K562 (cell line): ENCODE results near the gene MS4A7. TPM values are rescaled to one million over a fixed set of nuclear protein-coding genes. Genes with fewer than 3 reads are reported as not detected.

Source experiments
- ATAC-seq: fragments of 200-7000 bp; cut with Tn5 transposase; 3 replicates; pipeline ENCODE4 v1.9.1; 2020; ENCODE audit warnings: moderate library complexity
- BruUV-seq: library from RNA; stranded (reverse); fragments of 400-500 nt; replicated peaks from 2 replicates; lab custom pipeline; 2021; lab: Mats Ljungman, UMichigan
- CTCF ChIA-PET: fragments of 300-600 bp; formaldehyde crosslinking; extraction: SDS; loops from one replicate; lab custom pipeline; 2021; ENCODE audit warnings: low intra/inter-chr PET ratio; lab: Yijun Ruan, JAX
- POLR2A ChIA-PET: fragments of 300-600, 350-650 bp; sonication (Branson Sonifier 250); formaldehyde crosslinking; extraction: SDS; loops from one replicate; lab custom pipeline; 2021; ENCODE audit warnings: antibody characterized with exemption, inconsistent platforms; lab: Yijun Ruan, JAX
- DNase-seq, 4 experiments: peaks; one replicate each; pipeline versions ENCODE4 v3.0.0 to v3.0.0-alpha.2; 2011 to 2018; ENCODE audit warnings: low spot score in 3 of 4, mixed read lengths in 3 of 4; ENCODE audit errors: extremely low read depth in 1 of 4
- FAIRE-seq: peaks from 2 replicates; lab custom pipeline; 2011; peaks lifted over from hg19 to GRCh38; lab: Jason Lieb, UNC
- H2AFZ ChIP-seq: 2 replicates; pipeline ENCODE4 v1.6.0; 2011; ENCODE audit warnings: low read depth, low read length, control low read depth, inconsistent platforms
- H3K27ac ChIP-seq: fragments of 200-600 bp; 3 replicates; pipeline ENCODE4 v1.8.0; 2011; ENCODE audit warnings: low read depth, mild to moderate bottlenecking, control low read depth, inconsistent platforms, low read length, moderate library complexity, mixed read lengths; ENCODE audit errors: extremely low read depth
- H3K27me3 ChIP-seq, 2 experiments: fragments of 300-600 bp in 1 of 2; 2 replicates in 1 of 2; 3 replicates in 1 of 2; pipeline versions ENCODE4 v1.6.0 to v1.8.0; 2011; ENCODE audit warnings: inconsistent platforms in 2 of 2, low read length in 2 of 2, mild to moderate bottlenecking in 1 of 2, mixed read lengths in 1 of 2, moderate library complexity in 1 of 2; ENCODE audit not compliant: control insufficient read depth in 2 of 2, insufficient read depth in 2 of 2
- H3K36me3 ChIP-seq: fragments of 300-600 bp; 3 replicates; pipeline ENCODE4 v1.8.0; 2011; ENCODE audit warnings: mild to moderate bottlenecking, low read length, inconsistent platforms; ENCODE audit not compliant: control insufficient read depth, insufficient read depth
- H3K4me1 ChIP-seq, 2 experiments: fragments of 200-600 bp in 1 of 2; replicated peaks in 1 of 2; 2 replicates in 1 of 2; 3 replicates in 1 of 2; pipeline versions ENCODE4 v1.5.1 to v1.8.0; 2011; ENCODE audit warnings: inconsistent platforms in 2 of 2, low read length in 2 of 2, mild to moderate bottlenecking in 1 of 2, mixed read lengths in 1 of 2, moderate library complexity in 1 of 2; ENCODE audit not compliant: control insufficient read depth in 2 of 2, insufficient read depth in 2 of 2
- H3K4me2 ChIP-seq: 2 replicates; pipeline ENCODE4 v1.6.1; 2011; ENCODE audit warnings: low read length, control low read depth, inconsistent platforms, mixed read lengths; ENCODE audit not compliant: insufficient read depth
- H3K4me3 ChIP-seq: fragments of 200-600 bp; sonication (generic), shearing (Covaris generic); 2 replicates; pipeline ENCODE4 v1.5.1; 2016; ENCODE audit warnings: control low read depth, inconsistent platforms
- H3K79me2 ChIP-seq: fragments of 200-600 bp; 3 replicates; pipeline ENCODE4 v1.8.0; 2011; ENCODE audit warnings: low read length, inconsistent platforms; ENCODE audit not compliant: control insufficient read depth, insufficient read depth
- H3K9ac ChIP-seq, 2 experiments: 2 replicates each; pipeline versions ENCODE4 v1.6.0 to v1.6.1; 2011; ENCODE audit warnings: low read depth in 2 of 2, low read length in 2 of 2, control low read depth in 1 of 2, inconsistent platforms in 1 of 2, mild to moderate bottlenecking in 1 of 2, mixed read lengths in 1 of 2; ENCODE audit not compliant: insufficient read depth in 1 of 2
- H3K9me1 ChIP-seq: one replicate; pipeline ENCODE4 v1.6.0; 2011; ENCODE audit warnings: inconsistent platforms, mild to moderate bottlenecking, low read length, moderate library complexity; ENCODE audit not compliant: control insufficient read depth, insufficient read depth
- H3K9me3 ChIP-seq: replicated peaks from 2 replicates; pipeline ENCODE4 v1.5.1; 2011; ENCODE audit warnings: low read depth, low read length, inconsistent platforms; ENCODE audit not compliant: control insufficient read depth, insufficient read depth
- H4K20me1 ChIP-seq: replicated peaks from 2 replicates; pipeline ENCODE4 v1.6.1; 2011; ENCODE audit warnings: low read length, inconsistent platforms, mixed read lengths; ENCODE audit not compliant: control insufficient read depth, insufficient read depth
- FOXJ2 ChIP-seq: fragments of 200-800 bp; sonication (Bioruptor generic); IDR thresholded peaks from 2 replicates; pipeline ENCODE4 v1.6.1; 2016; ENCODE audit warnings: missing genetic modification characterization, missing compliant biosample characterization
- JUNB ChIP-seq: fragments of 450-650 bp; formaldehyde crosslinking; conservative IDR thresholded peaks from 2 replicates; pipeline ENCODE4 v1.4.0; 2020; ENCODE audit warnings: mild to moderate bottlenecking
- KHSRP ChIP-seq: fragments of 450-650 bp; IDR thresholded peaks from 2 replicates; pipeline ENCODE4 v1.6.1; 2017
- RB1 ChIP-seq: fragments of 450-650 bp; IDR thresholded peaks from 2 replicates; pipeline ENCODE4 v1.6.1; 2017; ENCODE audit warnings: low read depth, mild to moderate bottlenecking
- SMAD4 ChIP-seq: fragments of 250-450 bp; sonication (Bioruptor Pico); conservative IDR thresholded peaks from 2 replicates; pipeline ENCODE4 v1.8.0; 2021; ENCODE audit warnings: inconsistent platforms, mild to moderate bottlenecking, moderate library complexity
- SMARCE1 ChIP-seq: fragments of 450-650 bp; IDR thresholded peaks from 2 replicates; pipeline ENCODE4 v1.7.1; 2016; ENCODE audit warnings: mild to moderate bottlenecking
- ZNF263 ChIP-seq: sonication (generic); formaldehyde crosslinking; IDR thresholded peaks from 2 replicates; pipeline ENCODE4 v1.8.0; 2022; ENCODE audit warnings: mild to moderate bottlenecking, missing genetic modification reagents, borderline replicate concordance
- ZNF696 ChIP-seq: fragments of 250-450 bp; sonication (Bioruptor Pico); conservative IDR thresholded peaks from 2 replicates; pipeline ENCODE4 v1.4.0; 2020; ENCODE audit warnings: mild to moderate bottlenecking, moderate library complexity
- ZNF785 ChIP-seq: fragments of 250-450 bp; sonication (Bioruptor Pico); IDR thresholded peaks from 2 replicates; pipeline ENCODE4 v1.4.0; 2020; ENCODE audit warnings: mild to moderate bottlenecking
- WGBS: fragments of 100-300 bp; shearing (Covaris generic); methylation state at CpG from one replicate; pipeline ENCODE4 v1.1.6; 2016; ENCODE audit warnings: low coverage, mixed read lengths; ENCODE audit not compliant: insufficient coverage; ENCODE audit errors: missing lambda C conversion rate; 5-methylcytosine and 5-hydroxymethylcytosine counted together
- in situ Hi-C: fragments of 300-500 bp; cut with MboI; formaldehyde crosslinking; loops from 4 replicates; pipeline ENCODE4 v1.15.0; 2018; ENCODE audit warnings: inconsistent platforms, mixed read lengths
- intact Hi-C: fragments of 100-400 bp; cut with micrococcal nuclease; formaldehyde crosslinking; loops from 2 replicates; pipeline ENCODE4 v1.14.2; 2022
- polyA plus RNA-seq, 8 experiments: library from polyadenylated mRNA; depleted of rRNA in 4 of 8; stranded (reverse) in 5 of 8; unstranded in 3 of 8; fragments of >200 nt; fragmentation: Nextera tagmentation in 2 of 8; fragmentation: Illumina TruSeq in 1 of 8; extraction: Ambion mirVana in 2 of 8; extraction: Trizol in 1 of 8; gene quantifications; 2 replicates each; pipeline versions ENCODE4 v1.2.1 to v1.2.3, GENCODE V29; 2011 to 2014; ENCODE audit warnings: inconsistent platforms in 1 of 8, missing spikeins in 1 of 8
- total RNA-seq, 7 experiments: library from RNA; depleted of rRNA in 6 of 7; stranded (reverse); fragments of >200 nt in 6 of 7; fragmentation: Illumina TruSeq in 2 of 7; extraction: Trizol in 2 of 7; gene quantifications; 2 replicates each; pipeline versions ENCODE4 v1.2.1 to v1.2.3, GENCODE V29; 2011 to 2021; ENCODE audit warnings: low replicate concordance in 1 of 7
- TF ChIP-seq, protein P1 (sequence below), 2 experiments: fragments of 150-350 bp in 1 of 2; IDR thresholded peaks; 2 replicates each; pipeline ENCODE4 v1.6.1; 2012 to 2016; ENCODE audit warnings: low read depth in 2 of 2, low read length in 2 of 2, mild to moderate bottlenecking in 1 of 2, moderate library complexity in 1 of 2
- TF ChIP-seq, protein P2 (sequence below): fragments of 450-650 bp; formaldehyde crosslinking; IDR thresholded peaks from 2 replicates; pipeline ENCODE4 v1.4.0; 2022; ENCODE audit warnings: missing genetic modification characterization
- TF ChIP-seq, protein P3 (sequence below), 2 experiments: fragments of 450-650 bp in 1 of 2; IDR thresholded peaks; 2 replicates each; pipeline ENCODE4 v1.6.1; 2011 to 2017; ENCODE audit warnings: low read depth in 2 of 2, antibody characterized with exemption in 1 of 2, borderline replicate concordance in 1 of 2, low read length in 1 of 2, mild to moderate bottlenecking in 1 of 2, mixed read lengths in 1 of 2; ENCODE audit not compliant: control insufficient read depth in 1 of 2
- TF ChIP-seq, protein P4 (sequence below): sonication (generic); formaldehyde crosslinking; IDR thresholded peaks from 2 replicates; pipeline ENCODE4 v1.8.0; 2022; ENCODE audit warnings: mild to moderate bottlenecking, low read depth, missing genetic modification reagents

Gene MS4A7
- total and polyA plus RNA-seq, 9 of the 15 experiments (the other 6 are each of a cell fraction or from before 2014, with no cell fraction given), result not detected

DNA sequence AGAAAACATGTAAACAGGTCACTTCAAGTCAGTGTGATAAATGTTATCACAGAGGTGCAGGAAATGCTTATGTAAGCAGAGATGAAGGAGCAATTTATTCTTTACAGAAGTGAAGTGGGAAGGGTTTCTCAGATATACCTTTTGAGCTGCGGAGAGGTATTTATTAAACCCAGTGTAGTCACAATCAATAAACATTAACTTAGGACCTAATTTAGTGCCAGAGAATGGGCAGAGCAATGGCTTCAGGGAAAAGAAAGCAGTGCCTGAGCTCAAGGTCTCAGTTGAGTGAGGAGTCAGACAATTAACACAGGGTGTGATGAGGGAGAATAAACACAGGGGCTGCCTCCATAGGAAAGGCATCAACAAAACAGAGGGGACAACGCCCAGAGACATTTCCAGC lies 52.9 kb downstream of the MS4A7 start (continued):
- TF ChIP-seq, protein P1, sequence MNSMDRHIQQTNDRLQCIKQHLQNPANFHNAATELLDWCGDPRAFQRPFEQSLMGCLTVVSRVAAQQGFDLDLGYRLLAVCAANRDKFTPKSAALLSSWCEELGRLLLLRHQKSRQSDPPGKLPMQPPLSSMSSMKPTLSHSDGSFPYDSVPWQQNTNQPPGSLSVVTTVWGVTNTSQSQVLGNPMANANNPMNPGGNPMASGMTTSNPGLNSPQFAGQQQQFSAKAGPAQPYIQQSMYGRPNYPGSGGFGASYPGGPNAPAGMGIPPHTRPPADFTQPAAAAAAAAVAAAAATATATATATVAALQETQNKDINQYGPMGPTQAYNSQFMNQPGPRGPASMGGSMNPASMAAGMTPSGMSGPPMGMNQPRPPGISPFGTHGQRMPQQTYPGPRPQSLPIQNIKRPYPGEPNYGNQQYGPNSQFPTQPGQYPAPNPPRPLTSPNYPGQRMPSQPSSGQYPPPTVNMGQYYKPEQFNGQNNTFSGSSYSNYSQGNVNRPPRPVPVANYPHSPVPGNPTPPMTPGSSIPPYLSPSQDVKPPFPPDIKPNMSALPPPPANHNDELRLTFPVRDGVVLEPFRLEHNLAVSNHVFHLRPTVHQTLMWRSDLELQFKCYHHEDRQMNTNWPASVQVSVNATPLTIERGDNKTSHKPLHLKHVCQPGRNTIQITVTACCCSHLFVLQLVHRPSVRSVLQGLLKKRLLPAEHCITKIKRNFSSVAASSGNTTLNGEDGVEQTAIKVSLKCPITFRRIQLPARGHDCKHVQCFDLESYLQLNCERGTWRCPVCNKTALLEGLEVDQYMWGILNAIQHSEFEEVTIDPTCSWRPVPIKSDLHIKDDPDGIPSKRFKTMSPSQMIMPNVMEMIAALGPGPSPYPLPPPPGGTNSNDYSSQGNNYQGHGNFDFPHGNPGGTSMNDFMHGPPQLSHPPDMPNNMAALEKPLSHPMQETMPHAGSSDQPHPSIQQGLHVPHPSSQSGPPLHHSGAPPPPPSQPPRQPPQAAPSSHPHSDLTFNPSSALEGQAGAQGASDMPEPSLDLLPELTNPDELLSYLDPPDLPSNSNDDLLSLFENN (IDR thresholded peaks at IDR 0.05; ENCODE audit: low read depth in 2 of 2, low read length in 2 of 2), result no peak
- TF ChIP-seq FOXJ2 (tag) (no peak), KHSRP (no peak), SMARCE1 (no peak), RB1 (no peak)

DNA sequence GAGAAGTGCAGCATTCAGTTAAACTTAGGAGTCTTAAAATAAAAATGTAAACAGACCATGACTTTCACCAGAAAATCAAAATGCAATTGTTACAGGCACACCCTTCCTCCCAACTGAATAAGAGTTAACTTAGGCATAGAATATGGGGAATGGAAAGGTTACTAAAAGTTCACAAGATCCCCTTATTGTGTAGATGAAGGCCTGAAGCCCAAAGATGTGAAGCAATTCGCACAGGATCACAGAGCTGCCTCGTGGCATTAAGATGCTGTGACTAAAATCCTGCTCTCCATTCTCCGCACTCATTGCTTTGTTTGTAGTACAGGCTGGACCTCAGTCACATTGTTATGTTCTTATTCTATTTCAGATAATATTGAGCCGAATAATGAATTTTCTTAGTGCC lies 55.1 kb downstream of the MS4A7 start:
- Histone ChIP-seq H3K27me3 (no peaks in the 10 kb centered on the region), H3K9me3 (no peaks in the 10 kb centered on the region), H3K79me2 (no peaks in the 10 kb centered on the region), H3K4me3 (no peak overlapping the region), H3K36me3 (no peaks in the 10 kb centered on the region), H3K9ac (no peak overlapping the region), H3K4me2 (no peak overlapping the region), H3K4me1 (no peaks in the 10 kb centered on the region; a peak in 1 of 5 replicates), H3K27ac (no peak overlapping the region), H2AFZ (no peak overlapping the region), H3K9me1 (no peaks in the 10 kb centered on the region), H4K20me1 (no peaks in the 10 kb centered on the region)
- FAIRE-seq, result no peak
- POLR2A ChIA-PET, result no interaction called here
- 0% methylated on average over 4 of the region's 4 CpGs for WGBS
- no peak for ATAC-seq
- DNase-seq, result no peak
- no TSS peak for BruUV-seq
- intact Hi-C loops, result no loop called here
- CTCF ChIA-PET, result no interaction called here
- in situ Hi-C loops, result no loop called here
- TF ChIP-seq ZNF696, result no peak
- TF ChIP-seq JUNB (CRISPR knock-in tag), result no peak
- TF ChIP-seq ZNF785 (CRISPR knock-in tag), result no peak
- TF ChIP-seq, protein P2, sequence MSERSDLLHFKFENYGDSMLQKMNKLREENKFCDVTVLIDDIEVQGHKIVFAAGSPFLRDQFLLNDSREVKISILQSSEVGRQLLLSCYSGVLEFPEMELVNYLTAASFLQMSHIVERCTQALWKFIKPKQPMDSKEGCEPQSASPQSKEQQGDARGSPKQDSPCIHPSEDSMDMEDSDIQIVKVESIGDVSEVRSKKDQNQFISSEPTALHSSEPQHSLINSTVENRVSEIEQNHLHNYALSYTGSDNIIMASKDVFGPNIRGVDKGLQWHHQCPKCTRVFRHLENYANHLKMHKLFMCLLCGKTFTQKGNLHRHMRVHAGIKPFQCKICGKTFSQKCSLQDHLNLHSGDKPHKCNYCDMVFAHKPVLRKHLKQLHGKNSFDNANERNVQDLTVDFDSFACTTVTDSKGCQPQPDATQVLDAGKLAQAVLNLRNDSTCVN, result no peak
- TF ChIP-seq, protein P3, sequence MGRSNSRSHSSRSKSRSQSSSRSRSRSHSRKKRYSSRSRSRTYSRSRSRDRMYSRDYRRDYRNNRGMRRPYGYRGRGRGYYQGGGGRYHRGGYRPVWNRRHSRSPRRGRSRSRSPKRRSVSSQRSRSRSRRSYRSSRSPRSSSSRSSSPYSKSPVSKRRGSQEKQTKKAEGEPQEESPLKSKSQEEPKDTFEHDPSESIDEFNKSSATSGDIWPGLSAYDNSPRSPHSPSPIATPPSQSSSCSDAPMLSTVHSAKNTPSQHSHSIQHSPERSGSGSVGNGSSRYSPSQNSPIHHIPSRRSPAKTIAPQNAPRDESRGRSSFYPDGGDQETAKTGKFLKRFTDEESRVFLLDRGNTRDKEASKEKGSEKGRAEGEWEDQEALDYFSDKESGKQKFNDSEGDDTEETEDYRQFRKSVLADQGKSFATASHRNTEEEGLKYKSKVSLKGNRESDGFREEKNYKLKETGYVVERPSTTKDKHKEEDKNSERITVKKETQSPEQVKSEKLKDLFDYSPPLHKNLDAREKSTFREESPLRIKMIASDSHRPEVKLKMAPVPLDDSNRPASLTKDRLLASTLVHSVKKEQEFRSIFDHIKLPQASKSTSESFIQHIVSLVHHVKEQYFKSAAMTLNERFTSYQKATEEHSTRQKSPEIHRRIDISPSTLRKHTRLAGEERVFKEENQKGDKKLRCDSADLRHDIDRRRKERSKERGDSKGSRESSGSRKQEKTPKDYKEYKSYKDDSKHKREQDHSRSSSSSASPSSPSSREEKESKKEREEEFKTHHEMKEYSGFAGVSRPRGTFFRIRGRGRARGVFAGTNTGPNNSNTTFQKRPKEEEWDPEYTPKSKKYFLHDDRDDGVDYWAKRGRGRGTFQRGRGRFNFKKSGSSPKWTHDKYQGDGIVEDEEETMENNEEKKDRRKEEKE (IDR thresholded peaks at IDR 0.05; ENCODE audit: borderline replicate concordance in 1 of 2, control insufficient read depth in 1 of 2, low read depth in 2 of 2, low read length in 1 of 2), result no peak
- TF ChIP-seq, protein P4, sequence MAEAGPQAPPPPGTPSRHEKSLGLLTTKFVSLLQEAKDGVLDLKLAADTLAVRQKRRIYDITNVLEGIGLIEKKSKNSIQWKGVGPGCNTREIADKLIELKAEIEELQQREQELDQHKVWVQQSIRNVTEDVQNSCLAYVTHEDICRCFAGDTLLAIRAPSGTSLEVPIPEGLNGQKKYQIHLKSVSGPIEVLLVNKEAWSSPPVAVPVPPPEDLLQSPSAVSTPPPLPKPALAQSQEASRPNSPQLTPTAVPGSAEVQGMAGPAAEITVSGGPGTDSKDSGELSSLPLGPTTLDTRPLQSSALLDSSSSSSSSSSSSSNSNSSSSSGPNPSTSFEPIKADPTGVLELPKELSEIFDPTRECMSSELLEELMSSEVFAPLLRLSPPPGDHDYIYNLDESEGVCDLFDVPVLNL, result no peak
- TF ChIP-seq ZNF263 (CRISPR knock-in tag), result no peak
- TF ChIP-seq SMAD4 (CRISPR knock-in tag), result no peak
